NCI-H2081 treated with DMSO at 0.1 percent for 48 hours (cell line): ENCODE results near the gene LARP4.
"Not testable (repeated sequence)": the region's sequence is repeated elsewhere in the genome, so short reads cannot be mapped to it uniquely, and the experiment has no call there.

ENCODE experiments used
- DNase-seq: peaks from one replicate; lab custom pipeline; 2025; lab: John Stamatoyannopoulos, UW

The LARP4 gene

DNA sequence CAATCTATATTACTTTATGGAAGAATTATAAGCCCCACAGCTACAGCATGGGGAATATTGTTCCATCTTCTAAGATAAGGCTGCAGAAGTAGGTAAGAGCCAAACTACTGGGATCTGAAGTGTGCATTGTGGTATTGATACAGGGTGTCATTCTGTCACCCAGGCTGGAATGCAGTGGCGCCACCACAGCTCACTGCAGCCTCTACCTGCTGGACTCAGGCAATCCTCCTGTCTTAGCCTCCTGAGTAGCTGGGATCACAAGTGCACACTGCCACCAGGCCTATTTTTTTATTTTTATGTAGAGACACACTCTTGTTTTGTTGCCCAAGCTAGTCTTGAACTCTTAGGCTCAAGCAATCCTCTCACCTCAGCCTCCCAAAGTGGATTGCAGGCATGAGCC lies 82.8 kb downstream of the LARP4 start:
- no peak for DNase-seq

DNA sequence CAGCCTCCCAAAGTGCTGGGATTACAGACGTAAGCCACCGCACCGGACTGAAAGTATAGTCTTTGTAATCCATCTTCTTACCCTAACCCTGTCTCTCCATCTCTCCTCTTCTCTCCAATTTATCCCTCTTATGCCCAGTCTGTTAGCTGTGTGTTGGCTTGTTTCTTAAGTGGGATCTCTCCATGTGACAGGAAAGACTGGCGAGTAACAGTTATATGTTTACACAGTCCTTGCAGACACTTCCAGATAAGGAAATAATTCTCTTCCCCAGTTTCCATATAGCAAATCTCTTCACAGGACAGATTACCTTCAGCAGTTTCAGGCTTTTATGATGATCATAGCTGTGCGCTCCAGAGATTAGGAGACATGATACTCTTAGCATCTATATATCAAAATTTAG lies 88.1 kb downstream of the LARP4 start:
- no peak for DNase-seq

DNA sequence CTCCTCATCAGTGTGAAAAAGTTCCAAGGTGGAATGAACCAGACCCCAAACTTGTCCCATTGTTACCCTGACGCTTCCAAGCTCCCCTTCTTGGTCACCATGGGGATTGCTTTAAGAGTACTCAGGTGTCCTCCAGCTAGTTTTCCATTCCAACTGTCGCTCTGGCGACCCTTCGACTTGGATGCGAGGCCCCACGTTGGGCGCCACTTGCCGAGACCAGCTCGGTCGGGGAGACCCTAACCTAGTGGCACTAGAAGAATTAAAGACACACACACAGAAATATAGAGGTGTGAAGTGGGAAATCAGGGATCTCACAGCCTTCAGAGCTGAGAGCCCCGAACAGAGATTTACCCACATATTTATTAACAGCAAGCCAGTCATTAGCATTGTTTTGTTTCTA lies 97.4 kb downstream of the LARP4 start:
- not testable (repeated sequence) for DNase-seq

DNA sequence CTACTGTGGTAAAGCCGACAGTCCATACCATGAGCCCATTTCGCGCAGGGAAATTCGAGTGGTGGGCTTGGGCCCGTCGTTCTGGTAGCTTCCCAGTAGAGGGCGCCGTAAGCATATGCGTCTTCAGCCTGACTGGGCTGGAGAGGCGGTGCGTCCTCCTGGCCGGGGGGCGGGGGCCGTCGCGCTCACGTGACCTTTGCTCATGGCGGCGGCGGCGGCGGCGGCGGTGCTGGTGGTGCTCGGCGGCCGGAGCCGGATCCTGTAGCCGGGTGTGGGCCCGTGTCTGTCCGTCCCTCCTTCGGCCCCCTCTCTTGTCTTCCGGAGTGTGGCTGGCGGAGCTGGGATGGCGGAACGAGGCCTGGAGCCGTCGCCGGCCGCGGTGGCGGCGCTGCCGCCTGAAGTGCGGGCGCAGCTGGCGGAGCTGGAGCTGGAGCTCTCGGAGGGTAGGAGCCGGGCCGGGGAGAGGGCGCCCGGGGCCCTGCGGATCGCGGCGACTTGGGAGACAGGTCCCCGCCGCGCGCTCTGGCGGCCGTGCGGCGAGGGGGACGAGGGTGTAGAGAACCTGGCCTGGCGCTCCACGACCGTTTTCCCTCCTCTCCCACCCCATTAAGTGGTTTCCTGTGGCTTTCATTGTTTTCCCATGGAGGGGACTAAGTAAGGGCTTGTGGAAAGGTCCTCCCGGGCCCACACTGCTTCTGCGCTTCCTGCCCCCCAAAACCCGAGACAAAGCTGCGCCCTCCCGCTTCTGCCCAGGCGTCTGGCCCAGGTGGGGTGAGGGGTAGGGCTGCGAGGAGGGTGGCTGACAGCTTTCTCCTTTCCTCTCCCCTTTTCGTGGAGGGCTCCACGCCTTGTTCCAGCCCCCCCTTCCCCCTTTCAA lies 104.4 kb downstream of the LARP4 start, which contains the start of gene DIP2B:
DIP2B (plus strand) TSS at position 188 of the 877 bp plus-strand sequence; CDS start at position 344, 156 bp downstream.
- peak; percentile 31 for DNase-seq

DNA sequence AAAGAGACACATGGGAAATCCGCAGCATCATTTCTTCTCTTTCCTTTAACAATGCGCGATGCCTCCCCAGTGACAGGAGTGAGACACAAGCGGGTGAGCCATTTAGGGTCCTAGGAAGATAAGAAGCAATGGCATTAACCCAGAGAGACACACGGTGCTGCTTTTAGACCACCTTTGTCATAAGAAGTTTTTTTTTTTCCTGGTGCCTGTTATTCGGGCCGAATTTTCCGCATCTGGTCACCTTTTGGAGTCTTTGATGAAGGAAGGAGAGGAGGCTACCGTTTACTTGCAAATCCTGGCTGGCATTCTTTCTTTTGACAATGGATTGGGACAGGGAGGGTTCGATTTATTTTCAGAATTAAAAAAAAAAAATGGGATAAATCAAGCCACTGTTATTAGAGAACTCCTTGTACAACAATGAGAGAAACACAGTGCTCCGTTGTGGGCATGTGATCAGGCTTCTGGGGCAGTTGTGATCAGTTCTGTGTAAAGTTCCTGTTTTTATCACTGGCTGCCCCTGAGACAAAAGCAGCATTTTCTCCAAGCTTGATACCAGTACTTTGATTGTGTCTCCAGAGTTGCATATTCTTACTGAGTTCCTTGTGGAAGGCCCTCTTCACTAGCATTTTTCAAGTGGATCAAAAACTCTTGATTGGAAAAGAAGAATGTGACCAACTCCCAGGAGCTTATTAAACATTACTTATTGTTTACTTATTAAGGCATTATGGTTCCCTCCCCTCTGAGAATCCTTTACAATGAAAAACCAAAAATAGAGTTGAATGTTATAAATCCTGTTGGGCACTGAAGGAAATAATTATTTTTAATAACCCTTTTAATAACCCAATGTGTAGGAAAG lies 105.2 kb downstream of the LARP4 start:
- no peak for DNase-seq

DNA sequence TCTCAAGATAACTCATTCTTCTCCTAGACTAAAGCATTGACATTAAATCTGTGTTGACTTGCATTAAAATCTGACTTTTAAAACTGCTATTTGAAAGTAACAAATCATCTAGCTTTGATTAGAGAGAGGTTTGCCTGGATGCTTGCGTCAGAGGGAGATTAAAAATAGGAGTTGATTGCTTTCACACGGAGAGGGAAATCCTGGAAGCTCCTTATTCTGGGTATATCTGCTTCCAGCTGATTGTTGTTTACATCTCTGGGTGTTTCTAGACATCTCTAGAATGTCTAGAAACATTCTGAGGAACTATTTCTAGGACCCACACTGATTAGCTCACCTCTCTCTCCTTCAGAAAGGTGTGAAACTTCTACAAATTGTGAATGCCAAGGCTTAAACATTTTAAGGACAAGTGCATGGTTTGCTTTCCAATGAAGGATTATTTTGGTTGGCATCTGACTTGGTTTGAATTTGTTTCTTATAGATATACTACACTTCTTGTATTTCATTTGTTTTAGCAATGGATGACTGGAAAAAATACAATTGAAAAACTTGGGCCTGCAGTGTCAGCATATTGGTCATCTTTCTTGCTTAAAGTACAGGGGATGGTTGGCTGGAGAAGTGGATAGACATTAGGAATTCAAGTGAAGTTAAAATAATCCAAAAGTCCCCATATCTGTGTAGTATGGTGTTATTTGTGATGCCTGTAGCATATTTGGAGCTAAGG lies 106.2 kb downstream of the LARP4 start:
- no peak for DNase-seq

DNA sequence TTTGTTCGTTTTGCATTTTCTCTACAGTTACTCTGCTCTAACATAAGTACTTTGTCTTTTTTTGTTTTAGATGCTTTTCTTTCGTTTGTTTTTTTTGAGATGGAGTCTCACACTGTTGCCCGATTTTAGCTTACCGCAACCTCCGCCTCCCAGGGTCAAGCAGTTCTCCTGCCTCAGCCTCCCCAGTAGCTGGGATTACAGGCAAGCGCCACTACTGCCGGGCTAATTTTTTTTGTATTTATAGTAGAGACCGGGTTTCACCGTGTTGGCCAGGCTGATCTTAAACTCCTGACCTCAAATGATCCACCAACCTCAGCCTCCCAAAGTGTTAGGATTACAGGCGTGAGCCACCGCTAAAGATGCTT lies 106.8 kb downstream of the LARP4 start:
- DNase-seq, result no peak

DNA sequence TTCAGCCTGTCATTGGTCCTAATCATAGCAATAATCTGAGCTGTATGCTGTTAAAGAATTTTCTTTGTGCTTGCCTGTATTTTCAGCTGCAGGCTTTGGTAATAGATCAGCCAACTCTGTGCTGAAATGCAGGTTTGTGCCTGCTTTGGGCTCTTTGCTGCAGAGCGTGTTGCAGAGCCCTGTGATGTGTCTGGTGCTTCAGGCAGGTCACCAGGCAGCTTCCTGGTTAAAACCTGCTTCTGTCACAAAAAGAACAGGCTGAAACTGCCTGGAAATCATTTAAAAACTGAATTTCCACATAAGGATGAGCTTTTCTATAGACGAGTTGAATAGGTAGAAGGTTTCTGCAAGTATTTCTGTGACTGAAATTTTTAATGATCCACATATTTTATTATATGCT lies 107.2 kb downstream of the LARP4 start:
- no peak for DNase-seq

DNA sequence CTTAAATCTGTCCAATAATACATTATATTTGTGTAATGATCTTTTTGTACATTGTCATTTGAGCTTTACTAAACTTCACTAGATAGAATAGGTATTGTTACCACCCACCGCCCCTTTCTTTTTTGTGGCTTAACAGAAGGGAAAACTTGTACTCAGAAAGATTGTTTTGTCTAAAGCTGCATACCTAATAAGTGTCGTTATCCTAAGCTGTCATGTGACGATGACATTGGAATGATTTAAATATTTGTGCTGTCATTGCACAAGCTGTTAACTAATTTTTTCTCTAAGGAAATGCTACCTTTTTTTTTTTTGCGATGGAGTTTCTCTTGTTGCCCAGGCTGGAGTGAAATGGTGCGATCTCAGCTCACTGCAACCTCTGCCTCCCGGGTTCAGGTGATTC lies 107.7 kb downstream of the LARP4 start:
- DNase-seq, result no peak

DNA sequence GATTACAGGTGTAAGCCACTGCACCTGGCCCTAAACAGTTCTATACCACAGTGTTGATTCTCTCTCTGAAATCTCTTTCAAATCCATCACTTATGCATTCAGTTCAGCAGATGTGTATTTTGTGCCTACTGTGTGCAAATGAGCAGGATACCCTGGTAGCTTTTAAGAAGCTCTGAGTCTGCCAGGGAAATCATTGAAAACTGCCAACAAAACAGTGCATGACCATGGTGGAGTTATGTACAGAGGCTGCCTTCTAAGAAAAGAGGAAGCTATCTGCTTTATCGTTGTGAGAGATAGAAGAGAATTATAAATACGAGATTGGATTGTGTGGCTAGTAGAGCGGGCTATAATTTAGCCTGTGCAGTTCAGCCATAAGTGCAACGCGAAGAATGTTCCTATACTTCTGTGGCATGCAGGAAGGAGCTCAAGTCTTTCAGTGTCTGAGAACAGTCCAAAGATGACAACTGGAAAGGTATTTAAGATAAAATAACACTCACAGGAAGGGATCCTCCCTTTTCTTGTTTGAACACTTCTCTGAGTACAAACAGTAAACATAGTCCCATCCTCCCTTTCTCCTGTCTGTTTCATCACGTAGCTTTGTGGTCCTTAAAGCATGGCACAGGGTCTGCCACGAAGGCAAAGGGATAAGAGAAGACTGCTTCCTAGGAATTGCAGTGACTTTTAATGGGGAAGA lies 108.4 kb downstream of the LARP4 start:
- no peak for DNase-seq

DNA sequence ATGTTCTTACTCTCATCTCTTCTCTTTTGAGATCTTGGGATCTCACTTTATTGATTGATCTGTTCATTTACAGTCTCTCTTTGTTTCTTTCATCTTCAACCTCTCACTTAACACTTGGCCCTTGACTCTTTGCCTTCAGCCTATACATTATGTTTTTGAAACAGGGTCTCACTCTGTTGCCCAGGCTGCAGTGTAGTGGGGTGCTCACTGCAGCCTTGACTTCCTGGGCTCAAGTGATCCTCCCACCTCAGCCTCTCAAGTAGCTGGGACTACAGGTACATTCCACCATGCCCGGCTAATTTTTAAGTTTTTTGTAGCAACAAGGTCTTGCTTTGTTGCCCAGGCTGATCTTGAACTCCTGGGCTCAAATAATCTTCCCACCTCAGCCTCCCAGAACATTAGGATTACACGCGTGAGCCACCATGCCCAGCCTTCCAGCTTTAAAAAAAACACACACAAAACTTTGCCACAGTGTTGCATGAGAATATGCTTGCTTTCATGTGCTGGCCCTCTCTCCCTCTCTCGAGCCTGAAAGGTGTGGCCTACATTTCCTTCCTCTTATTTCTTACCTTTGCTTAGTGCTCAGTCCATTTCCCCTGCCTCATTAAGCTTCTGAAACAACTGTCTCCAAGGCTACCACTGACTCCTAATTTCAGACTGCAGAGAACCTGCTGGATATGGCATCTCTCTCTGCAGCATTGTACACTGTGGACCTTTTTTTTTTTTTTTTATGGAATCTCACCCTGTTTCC lies 114.0 kb downstream of the LARP4 start:
- no peak for DNase-seq

DNA sequence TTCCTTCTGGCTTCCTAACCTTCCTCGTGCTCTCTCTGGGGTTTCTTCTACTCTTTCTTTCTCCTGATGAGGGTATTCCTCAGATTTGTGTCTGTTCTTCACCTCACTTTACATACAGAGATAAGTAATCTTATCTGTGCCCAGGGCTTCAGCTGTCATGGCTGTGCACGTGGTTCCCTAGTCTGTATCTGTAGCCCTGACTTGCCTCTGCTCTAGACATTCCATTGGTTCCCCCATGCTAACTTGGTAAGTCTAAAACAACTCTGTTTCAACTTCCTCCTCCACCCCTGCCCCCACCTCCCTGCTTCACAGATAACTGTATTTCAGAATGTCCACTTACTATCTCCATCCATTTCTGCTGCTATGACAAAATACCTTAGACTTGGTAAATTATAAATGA lies 114.9 kb downstream of the LARP4 start:
- DNase-seq, result no peak

DNA sequence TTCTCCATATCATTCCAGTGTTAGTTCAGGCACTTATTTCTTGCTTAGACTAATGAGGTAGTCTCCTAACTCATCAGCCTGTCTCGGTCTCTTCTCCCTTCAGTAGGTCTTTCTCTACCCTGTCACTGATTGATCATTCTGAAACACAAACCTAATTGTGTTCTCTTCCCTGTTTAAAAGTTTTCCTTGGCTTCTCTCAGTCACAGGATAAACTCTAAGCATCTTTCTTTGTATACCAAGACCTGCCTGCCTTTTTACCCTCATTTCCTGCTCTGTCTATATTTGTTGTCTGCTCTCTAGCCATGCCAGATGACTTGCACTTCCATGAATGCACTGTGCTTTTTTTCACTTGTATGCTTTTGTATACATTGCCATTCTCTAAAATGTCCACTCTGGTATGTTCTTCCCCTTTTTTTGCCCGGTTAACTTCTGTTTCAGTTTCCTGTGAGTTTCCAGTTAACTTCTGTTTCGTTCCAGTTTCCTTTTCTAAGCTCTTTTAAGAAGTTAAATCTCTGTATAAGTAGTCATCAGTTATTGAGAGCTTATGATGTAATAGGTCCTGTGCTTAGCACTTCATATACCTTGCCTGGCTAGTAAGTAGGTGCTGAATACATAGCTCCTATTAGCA lies 116.8 kb downstream of the LARP4 start:
- DNase-seq, result no peak

DNA sequence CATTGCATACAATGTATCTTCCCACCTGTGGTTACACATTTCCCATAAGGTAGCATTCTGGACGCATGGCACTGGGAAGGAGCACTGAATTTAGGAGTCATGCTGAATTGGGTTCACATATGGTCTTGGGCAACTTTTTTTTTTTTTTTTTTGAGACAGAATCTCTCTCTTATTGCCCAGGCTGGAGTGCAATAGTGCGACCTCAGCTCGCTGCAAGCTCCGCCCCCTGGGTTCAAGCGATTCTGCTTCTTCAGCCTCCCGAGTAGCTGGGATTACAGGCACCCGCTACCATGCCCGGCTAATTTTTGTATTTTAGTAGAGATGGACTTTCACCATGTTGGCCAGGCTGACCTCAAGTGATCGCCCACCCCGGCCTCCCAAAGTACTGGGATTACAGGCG lies 117.4 kb downstream of the LARP4 start:
- DNase-seq, result no peak

DNA sequence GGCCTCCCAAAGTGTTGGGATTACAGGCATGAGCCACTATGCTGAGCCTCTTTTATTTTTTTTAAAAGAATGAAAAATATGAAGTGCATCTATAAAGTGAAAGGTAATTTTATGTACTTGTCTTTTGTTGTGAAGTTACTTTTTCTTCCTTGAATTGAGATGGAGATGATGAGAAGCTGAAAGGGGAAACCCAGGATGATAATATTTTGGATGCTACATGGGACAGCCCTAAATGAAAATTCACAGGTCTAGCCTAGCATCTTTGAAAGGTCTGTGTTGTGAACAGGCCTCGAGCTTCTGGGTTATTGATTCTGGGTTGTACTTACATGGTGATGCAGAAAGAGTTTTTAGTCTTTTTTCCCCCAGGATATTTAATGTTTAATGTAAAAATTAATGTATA lies 118.7 kb downstream of the LARP4 start:
- no peak for DNase-seq

DNA sequence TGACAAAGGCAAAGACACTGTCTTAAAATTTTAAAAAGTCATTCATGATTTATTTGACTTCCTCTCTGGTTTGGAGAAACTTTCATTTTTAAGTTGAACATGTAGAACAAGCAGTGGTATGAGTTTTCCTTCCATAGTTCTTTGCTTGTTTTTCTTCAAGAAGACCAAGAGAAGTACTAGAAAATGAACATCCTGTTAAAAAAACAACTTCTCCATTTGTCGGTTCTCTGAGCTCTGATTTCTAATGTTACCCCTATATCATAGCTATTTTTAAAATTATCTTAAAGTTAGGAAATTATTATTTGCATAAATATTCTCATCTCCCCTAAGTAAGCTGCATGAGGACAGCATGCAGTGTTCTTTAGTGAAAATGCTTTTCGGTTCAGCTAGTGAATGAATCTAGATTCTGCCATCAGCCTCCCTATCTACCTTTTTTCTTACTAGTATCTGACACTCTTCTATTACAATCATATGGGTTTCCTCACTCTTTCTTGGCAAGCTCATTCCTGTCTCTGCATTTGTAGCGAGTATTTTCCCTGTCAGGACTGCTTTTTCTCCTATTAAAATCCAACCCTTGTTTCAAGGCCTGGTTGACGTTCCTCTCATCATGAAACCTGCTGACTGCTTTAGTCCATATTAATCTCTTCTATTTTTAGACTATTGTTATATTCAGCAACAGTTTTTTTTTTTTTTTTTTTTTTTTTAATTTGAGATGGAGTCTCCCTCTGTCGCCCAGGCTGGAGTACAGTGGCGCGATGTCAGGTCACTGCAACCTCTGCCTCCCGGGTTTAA lies 119.9 kb downstream of the LARP4 start:
- DNase-seq, result no peak

DNA sequence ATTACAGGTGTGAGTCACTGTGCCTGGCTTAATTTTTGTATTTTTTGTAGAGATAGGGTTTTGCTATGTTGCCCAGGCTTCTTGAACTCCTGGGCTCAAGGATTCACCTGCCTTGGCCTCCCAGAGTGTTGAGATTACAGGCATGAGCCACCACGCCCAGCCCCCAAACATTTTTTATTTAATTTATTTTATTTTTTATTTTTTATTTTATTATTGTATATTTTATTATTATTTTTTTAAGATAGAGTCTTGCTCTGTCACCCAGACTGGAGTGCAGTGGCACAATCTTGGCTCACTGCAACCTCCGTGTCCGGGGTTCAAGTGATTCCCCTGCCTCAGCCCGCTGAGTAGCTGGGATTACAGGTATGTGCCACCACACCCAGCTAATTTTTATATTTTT lies 121.1 kb downstream of the LARP4 start:
- not testable (repeated sequence) for DNase-seq

DNA sequence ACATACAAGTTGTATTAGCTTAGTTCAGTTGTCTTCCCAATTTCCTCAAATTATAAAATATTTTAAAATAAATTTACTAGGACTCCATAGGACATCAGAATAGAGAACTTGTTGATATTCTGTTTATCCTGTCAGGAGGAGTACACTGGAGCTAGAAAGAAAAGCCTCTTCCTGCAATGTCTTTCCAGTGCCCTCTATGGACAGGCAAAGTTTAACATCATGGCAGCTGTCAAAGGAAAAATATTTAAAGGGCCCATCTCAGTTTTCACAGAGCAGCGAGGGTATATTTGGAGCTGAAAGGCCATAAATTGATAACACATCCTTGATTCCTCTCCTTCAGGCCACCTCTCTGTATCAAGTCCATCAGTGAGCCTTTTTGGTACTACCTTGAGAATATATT lies 123.1 kb downstream of the LARP4 start:
- DNase-seq, result no peak

DNA sequence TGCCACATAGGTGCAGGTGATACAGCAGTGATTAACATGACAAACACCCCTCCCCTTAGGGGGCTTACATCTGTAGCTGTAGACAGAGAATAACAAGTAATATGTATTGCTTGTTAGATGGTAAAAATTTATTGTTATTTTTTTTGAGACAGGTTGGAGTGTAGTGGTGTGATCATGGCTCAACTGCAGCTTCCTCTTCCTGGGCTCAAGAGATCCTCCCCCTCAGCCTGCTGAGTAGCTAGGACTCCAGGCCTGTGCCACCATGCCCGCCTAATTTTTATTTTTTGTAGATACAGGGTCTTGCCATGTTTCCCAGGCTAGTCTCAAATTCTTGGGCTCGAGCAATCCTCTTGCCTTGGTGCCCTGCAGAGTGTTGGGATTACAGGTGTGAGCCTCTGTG lies 123.9 kb downstream of the LARP4 start:
- no peak for DNase-seq

DNA sequence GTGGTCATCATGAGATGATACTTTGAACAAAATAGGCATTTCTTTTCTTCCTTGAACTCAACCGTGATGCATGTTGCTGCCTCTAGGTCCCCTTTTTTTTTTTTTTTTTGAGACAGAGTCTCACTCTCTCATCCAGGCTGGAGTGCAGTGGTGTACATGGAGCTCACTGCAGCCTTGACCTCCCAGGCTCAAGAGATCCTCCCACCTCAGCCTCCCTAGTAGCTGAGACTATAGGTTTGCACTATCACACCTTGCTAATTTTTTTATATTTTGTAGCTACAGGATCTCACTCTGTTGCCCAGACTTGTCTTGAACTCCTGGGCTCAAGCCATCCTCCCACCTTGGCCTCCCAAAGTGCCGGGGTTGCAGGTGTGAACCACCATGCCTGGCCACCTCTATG lies 124.7 kb downstream of the LARP4 start:
- DNase-seq, result no peak
